ENCODE data around the gene TUBB3.

GRCh38 chr16:89919535-89920406 lies 3.4 kb upstream of the TUBB3 start:
- no peak for TF ChIP-seq CTCF (IDR thresholded peaks at IDR 0.05)
- TF ChIP-seq EZH2 (IDR thresholded peaks at IDR 0.05; ENCODE audit: borderline replicate concordance, insufficient read depth, low read depth, low read length, poor library complexity, severe bottlenecking) = no peak

All from B cell (primary cell).